Activated CD4-positive, alpha-beta memory T cell treated with anti-CD3 and anti-CD28 coated beads for 36 hours (primary cell): ENCODE data around the gene PHAX. TPM values are rescaled to one million over a fixed set of nuclear protein-coding genes. Genes with fewer than 3 reads are reported as not detected.
"Not testable (repeated sequence)": the region's sequence is repeated elsewhere in the genome, so short reads cannot be mapped to it uniquely, and the experiment has no call there.

Experiments used
- CTCF ChIA-PET: fragments of 350-600 bp; sonication (Branson Sonifier 250); formaldehyde crosslinking; loops from one replicate; lab custom pipeline; 2021; ENCODE audit warnings: antibody characterized with exemption, inconsistent platforms; lab: Charles Lee
- POLR2A ChIA-PET: fragments of 350-600 bp; sonication (Branson Sonifier 250); formaldehyde crosslinking; loops from one replicate; lab custom pipeline; 2021; ENCODE audit warnings: antibody characterized with exemption; lab: Charles Lee
- DNase-seq: peaks from one replicate; pipeline ENCODE4 v3.0.0-alpha.2; 2020
- H3K27ac Mint-ChIP-seq: one replicate; pipeline ENCODE4 v1.8.0; 2021; ENCODE audit warnings: mixed read lengths
- H3K27me3 Mint-ChIP-seq: one replicate; pipeline ENCODE4 v1.8.0; 2021; ENCODE audit warnings: mixed read lengths
- H3K36me3 Mint-ChIP-seq: one replicate; pipeline ENCODE4 v1.8.0; 2021; ENCODE audit warnings: mixed read lengths
- H3K4me1 Mint-ChIP-seq: one replicate; pipeline ENCODE4 v1.8.0; 2021; ENCODE audit warnings: low read depth, mixed read lengths
- H3K4me3 Mint-ChIP-seq: one replicate; pipeline ENCODE4 v1.8.0; 2021; ENCODE audit warnings: mild to moderate bottlenecking, mixed read lengths
- H3K9me3 Mint-ChIP-seq: one replicate; pipeline ENCODE4 v1.8.0; 2021; ENCODE audit warnings: mixed read lengths
- intact Hi-C: fragments of 100-400 bp; cut with micrococcal nuclease; formaldehyde crosslinking; loops from one replicate; pipeline ENCODE4 v1.15.1; 2023
- total RNA-seq, 2 experiments: library from RNA; stranded (reverse); gene quantifications; one replicate each; pipeline ENCODE4 v1.2.3, GENCODE V29; 2021

The PHAX gene, protein sequence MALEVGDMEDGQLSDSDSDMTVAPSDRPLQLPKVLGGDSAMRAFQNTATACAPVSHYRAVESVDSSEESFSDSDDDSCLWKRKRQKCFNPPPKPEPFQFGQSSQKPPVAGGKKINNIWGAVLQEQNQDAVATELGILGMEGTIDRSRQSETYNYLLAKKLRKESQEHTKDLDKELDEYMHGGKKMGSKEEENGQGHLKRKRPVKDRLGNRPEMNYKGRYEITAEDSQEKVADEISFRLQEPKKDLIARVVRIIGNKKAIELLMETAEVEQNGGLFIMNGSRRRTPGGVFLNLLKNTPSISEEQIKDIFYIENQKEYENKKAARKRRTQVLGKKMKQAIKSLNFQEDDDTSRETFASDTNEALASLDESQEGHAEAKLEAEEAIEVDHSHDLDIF
- total RNA-seq: 10 to 100 TPM; 40.7 to 43.2 TPM

DNA sequence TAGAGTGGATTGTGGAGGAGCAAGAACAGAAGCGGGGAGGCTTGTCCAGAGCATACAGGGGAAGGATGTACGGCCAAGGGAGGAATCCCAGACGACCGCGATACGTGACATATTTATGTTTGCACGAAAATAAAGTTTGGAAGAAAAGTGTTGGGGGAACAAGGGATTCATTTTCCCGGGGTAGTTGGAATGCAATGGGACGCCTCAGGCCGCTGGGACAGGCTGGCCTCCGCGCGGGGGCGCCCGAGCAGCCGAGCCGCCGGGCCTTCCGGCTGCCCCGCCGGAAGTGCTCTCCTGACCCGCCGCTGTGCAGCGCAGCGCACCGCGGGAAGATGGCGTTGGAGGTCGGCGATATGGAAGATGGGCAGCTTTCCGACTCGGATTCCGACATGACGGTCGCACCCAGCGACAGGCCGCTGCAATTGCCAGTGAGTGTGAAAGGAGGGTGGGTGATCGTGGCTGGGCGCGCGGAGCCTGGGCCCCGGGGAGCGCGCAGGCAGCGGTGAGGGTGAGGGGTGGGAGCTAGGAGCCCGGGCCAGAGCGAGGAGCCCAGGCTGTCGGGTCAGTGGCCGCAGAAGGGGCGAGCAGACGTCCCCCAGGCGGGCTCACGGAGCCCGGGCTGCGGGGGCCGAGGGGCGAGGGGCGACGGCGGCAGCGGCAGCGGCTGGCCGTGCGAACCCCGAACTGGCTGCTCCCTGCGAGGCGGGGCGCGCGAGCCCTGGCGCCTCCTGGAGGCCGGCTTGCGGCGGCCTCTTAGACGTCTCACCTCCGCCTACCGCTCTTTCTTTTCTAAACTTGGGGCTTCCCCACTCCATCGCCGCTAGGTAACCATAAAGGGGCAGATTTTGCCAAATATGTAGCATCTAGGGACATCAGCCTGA is at the start of gene PHAX:
TSS of gene PHAX (plus strand) at position 317 of the 881 bp plus-strand sequence. CDS start at position 333, 16 bp downstream.
- Mint-ChIP-seq H3K9me3 (no peaks in the 10 kb centered on the region), H3K4me1 (peaks cover 35% of the 10 kb centered on the region), H3K27me3 (no peaks in the 10 kb centered on the region), H3K27ac (peak within 1 kb of the TSS; percentile 97), H3K4me3 (peak within 1 kb of the TSS; percentile 99), H3K36me3 (peaks cover 23% of the 10 kb centered on the region)
- intact Hi-C loops: loop anchor here (1.0 to 5.0 kb wide), 6 partner anchors 152 to 430 kb away; partner anchors contain the start of genes GRAMD2B, LMNB1 and MARCHF3
- POLR2A ChIA-PET: interaction anchor here (1.0 to 1.2 kb wide), 4 partner anchors 9 to 177 kb away, joined by 3 to 4 read pairs (median 4); no protein-coding TSS in a partner anchor
- CTCF ChIA-PET: interaction anchor here (0.6 to 2.9 kb wide), 30 partner anchors 8 to 891 kb away, joined by 3 to 17 read pairs (median 4); no protein-coding TSS in a partner anchor
- peak; percentile 82 for DNase-seq

DNA sequence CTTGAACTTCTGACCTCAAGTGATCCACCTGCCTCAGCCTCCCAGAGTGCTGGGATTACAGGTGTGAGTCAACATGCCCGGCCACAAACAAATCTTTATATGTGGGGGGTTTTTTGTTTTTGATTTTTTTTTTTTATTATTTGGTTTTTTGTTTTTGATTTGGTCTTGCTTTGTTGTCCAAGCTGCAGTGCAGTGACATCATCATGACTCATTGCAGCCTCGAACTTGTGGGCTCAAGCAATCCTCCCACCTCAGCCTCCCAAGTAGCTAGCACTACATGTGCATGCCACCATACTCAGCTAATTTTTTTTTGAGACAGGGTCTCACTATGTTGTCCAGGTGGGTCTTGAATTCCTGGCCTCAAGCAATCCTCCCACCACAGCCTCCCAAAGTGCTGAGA is 48.1 kb upstream of the PHAX start:
- Mint-ChIP-seq H3K9me3 (no peaks in the 10 kb centered on the region), H3K4me1 (no peaks in the 10 kb centered on the region), H3K36me3 (no peaks in the 10 kb centered on the region), H3K27ac (no peak overlapping the region), H3K4me3 (no peak overlapping the region), H3K27me3 (no peaks in the 10 kb centered on the region)
- no peak for DNase-seq
- intact Hi-C loops: no loop called here
- ChIA-PET POLR2A (no interaction called here), CTCF (no interaction called here)

DNA sequence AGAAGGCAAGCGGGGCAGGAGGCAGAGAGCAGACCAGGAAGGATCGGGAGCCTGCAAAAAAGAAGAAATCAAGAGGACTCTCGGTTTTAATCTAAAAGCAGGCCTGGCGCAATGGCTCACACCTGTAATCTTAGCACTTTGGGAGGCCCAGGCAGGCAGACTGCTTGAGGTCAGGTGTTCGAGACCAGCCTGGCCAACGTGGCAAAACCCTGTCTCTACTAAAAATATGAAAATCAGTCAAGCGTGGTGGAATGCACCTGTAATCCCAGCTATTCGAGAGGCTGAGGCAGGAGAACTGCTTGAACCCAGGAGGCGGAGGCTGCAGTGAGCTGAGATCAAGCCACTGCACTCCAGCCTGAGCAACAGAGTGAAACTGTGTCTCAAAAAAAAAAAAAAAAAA is 45.6 kb upstream of the PHAX start:
- H3K27me3 Mint-ChIP-seq, H3K4me3 Mint-ChIP-seq, DNase-seq, intact Hi-C loops, POLR2A ChIA-PET, CTCF ChIA-PET, H3K9me3 Mint-ChIP-seq, H3K27ac Mint-ChIP-seq, H3K36me3 Mint-ChIP-seq, H3K4me1 Mint-ChIP-seq: not testable (repeated sequence)

DNA sequence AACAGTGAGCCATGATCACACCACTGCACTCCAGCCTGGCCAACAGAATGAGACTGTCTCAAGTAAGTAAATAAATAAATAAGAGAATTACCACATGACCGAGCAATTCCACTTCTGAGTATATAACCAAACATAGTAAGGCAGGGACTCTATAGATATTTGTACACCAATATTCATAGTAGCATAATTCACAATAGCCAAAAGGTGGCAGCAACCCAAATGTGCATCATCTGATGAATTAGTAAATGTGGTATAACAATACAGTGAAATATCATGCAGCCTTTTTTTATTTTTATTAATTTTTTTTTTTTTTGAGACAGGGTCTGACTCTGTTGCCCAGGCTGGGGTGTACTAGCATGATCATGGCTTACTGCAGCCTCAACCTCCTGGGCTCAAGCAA is 38.8 kb upstream of the PHAX start:
- Mint-ChIP-seq H3K9me3 (no peaks in the 10 kb centered on the region), H3K4me1 (no peaks in the 10 kb centered on the region)
- DNase-seq: no peak

DNA sequence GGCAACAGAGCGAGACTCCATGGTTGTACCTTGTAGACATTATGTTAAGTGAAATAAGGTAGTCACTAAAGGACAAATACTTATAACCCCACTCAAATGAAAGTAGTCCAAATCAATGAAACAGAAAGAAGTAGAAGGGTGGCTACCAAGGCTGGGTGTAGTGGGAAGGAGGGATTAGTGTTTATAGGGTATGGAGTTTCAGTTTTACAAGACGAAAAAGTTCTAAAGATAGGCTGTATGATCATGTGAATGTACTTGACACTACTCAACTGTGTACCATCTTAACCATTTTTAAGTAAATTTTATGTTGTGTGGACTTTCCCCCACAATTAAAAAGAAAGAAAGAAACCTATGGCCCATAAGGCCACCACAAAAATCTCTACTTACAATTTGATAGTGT is 37.9 kb upstream of the PHAX start:
- Mint-ChIP-seq H3K36me3 (no peaks in the 10 kb centered on the region), H3K9me3 (no peaks in the 10 kb centered on the region), H3K4me1 (no peaks in the 10 kb centered on the region), H3K4me3 (no peak overlapping the region), H3K27me3 (no peaks in the 10 kb centered on the region), H3K27ac (no peak overlapping the region)
- ChIA-PET POLR2A (no interaction called here), CTCF (no interaction called here)
- intact Hi-C loops: no loop called here
- DNase-seq: no peak

More for the DNA sequence above, 38.8 kb upstream of the PHAX start:
- H3K27me3 Mint-ChIP-seq: no peaks in the 10 kb centered on the region
- no peaks in the 10 kb centered on the region for H3K36me3 Mint-ChIP-seq
- no peak overlapping the region for H3K4me3 Mint-ChIP-seq
- intact Hi-C loops: no loop called here
- CTCF ChIA-PET: no interaction called here
- POLR2A ChIA-PET: no interaction called here
- H3K27ac Mint-ChIP-seq: no peak overlapping the region

DNA sequence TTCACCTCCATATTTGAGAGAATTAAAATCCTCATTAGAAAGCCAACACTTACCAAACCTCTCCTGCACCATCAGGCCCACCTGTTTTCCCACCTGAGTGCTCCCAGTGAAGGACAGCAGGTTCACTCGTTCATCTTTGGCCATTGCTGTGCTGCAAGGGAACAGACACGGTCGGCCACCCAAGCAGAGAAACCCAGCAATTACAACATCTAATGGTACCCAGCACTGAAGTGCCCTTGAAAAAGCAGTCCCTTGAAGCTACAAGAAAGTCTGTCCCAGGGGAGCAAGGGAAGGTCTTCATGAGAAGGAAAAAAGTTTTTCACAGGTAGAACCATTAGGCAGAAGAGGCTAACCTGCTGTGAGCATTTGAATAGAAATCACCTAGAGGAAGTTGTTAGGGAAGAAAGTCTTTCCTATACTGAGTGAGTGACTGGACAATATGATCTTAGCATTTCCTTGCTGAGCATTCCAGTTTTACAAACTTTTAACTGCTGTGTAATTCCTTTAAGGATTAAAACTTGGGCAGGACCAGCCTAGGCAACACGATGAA is 32.5 kb upstream of the PHAX start:
- Mint-ChIP-seq H3K9me3 (no peaks in the 10 kb centered on the region), H3K27ac (no peak overlapping the region), H3K36me3 (no peaks in the 10 kb centered on the region), H3K4me1 (no peaks in the 10 kb centered on the region), H3K27me3 (no peaks in the 10 kb centered on the region), H3K4me3 (no peak overlapping the region)
- no peak for DNase-seq
- CTCF ChIA-PET: no interaction called here
- POLR2A ChIA-PET: no interaction called here
- intact Hi-C loops: no loop called here

DNA sequence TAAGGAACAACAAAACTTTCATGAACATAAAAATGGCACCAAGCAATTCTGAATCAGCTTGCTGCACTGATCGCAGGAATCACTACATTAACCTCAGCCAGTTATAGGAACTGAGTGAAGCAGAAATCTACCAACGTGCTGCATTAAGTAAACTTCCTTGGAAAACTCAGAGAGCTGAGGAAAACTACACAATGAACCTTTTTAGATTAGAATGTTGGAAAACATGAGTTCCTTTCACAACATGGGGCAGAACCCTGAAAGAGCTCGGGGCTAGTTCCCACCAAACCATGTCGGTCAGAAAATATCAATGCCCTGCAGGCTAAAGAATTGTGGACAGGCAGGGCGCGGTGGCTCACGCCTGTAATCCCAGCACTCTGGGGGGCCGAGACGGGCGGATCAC is 25.1 kb upstream of the PHAX start:
- ChIA-PET CTCF (no interaction called here), POLR2A (interaction anchor here (0.6 kb wide), 1 partner anchor 435 kb away, joined by 3 read pairs; no protein-coding TSS in a partner anchor)
- Mint-ChIP-seq H3K4me1 (no peaks in the 10 kb centered on the region), H3K4me3 (no peak overlapping the region), H3K27me3 (no peaks in the 10 kb centered on the region), H3K27ac (no peak overlapping the region), H3K9me3 (no peaks in the 10 kb centered on the region), H3K36me3 (no peaks in the 10 kb centered on the region)
- no peak for DNase-seq
- intact Hi-C loops: no loop called here

DNA sequence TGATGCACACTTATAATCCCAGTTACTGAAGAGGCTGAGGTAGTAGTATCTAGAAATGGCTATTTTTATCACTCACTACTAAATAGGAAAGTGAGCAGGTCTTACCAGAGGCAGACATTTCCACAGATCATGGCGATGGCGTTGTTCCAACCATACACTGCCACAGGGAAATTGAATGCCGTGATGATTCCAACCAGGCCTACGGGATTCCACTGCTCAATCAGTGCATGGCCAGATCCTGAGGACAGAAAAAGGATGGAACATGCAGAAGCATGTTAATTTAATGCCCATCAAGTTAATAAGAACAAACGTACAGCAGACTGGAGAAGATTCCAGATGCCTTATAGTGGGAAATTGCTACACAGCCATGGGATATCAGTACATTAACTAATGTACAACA is 23.8 kb upstream of the PHAX start:
- H3K9me3 Mint-ChIP-seq: no peaks in the 10 kb centered on the region
- POLR2A ChIA-PET: no interaction called here
- H3K27me3 Mint-ChIP-seq: no peaks in the 10 kb centered on the region
- H3K4me1 Mint-ChIP-seq: no peaks in the 10 kb centered on the region
- H3K27ac Mint-ChIP-seq: no peak overlapping the region
- DNase-seq: no peak
- H3K4me3 Mint-ChIP-seq: no peak overlapping the region
- intact Hi-C loops: no loop called here
- H3K36me3 Mint-ChIP-seq: no peaks in the 10 kb centered on the region
- CTCF ChIA-PET: no interaction called here

DNA sequence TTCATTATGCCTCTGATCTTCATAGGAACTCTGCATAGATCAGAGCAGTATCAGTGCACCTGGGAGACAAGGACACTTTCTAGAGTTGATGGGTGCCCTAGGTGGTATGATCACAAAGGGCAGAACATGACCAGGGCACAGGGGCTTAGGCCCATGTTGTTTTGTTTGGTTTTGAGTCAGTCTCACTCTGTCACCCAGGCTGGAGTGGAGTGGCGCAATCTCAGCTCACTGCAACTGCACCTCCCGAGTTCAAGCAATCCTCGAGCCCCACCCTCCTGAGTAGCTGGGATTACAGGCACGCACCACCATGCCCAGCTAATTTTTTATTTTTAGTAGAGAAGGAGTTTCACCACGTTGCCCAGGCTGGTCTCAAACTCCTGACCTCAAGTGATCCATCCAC is 23.3 kb upstream of the PHAX start:
- Mint-ChIP-seq H3K27me3 (no peaks in the 10 kb centered on the region), H3K4me3 (no peak overlapping the region), H3K4me1 (no peaks in the 10 kb centered on the region), H3K27ac (no peak overlapping the region), H3K9me3 (no peaks in the 10 kb centered on the region), H3K36me3 (no peaks in the 10 kb centered on the region)
- POLR2A ChIA-PET: no interaction called here
- DNase-seq: no peak
- intact Hi-C loops: no loop called here
- CTCF ChIA-PET: no interaction called here

DNA sequence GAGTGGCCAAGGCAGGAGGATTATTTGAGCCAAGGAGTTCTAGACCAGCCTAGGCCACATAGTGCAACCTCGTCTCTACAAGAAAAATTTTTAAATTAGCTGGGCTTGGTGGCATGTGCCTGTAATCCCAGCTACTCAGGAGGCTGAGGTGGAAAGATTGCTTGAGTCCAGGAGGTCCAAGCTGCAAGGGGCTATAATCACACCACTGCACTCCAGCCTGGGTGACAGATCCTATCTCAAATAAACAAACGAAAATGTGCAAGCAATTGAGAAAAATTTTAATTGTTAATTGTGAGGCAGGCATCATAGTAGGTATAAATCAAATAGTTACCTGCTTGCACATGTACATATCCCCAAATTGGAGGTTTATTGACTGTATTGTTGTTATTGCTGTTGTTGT is 21.0 kb upstream of the PHAX start:
- no peaks in the 10 kb centered on the region for H3K36me3 Mint-ChIP-seq
- H3K4me1 Mint-ChIP-seq: no peaks in the 10 kb centered on the region
- CTCF ChIA-PET: interaction anchor here (0.5 kb wide), 1 partner anchor 182 kb away, joined by 3 read pairs; no protein-coding TSS in a partner anchor
- DNase-seq: no peak
- no peak overlapping the region for H3K27ac Mint-ChIP-seq
- no peaks in the 10 kb centered on the region for H3K9me3 Mint-ChIP-seq
- intact Hi-C loops: no loop called here
- no peak overlapping the region for H3K4me3 Mint-ChIP-seq
- POLR2A ChIA-PET: no interaction called here
- peaks cover 4% of the 10 kb centered on the region for H3K27me3 Mint-ChIP-seq

DNA sequence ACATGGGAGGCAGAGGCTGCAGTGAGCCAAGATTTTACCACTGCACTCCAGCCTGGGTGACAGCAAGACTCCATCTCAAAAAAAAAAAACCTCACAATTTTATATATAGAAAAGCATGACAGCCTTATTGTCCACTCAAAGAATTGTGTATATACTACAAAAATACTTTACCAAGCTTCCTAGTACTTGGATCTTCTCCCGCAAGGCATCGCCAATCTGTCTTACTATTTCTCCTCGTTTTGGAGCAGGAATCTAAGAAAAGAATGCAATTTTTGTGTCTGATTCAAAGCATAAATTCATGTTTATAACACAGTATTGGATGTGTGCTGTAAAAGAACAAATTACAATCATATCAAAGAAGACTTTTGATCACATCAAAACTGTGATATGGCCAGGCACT is 17.0 kb upstream of the PHAX start:
- intact Hi-C loops: no loop called here
- no peaks in the 10 kb centered on the region for H3K9me3 Mint-ChIP-seq
- no peak for DNase-seq
- ChIA-PET CTCF (interaction anchor here (1.3 to 1.7 kb wide), 2 partner anchors 18 to 83 kb away, joined by 3 to 4 read pairs; partner anchors contain the start of gene PHAX), POLR2A (no interaction called here)
- H3K27ac Mint-ChIP-seq: no peak overlapping the region
- peaks cover 4% of the 10 kb centered on the region for H3K27me3 Mint-ChIP-seq
- no peak overlapping the region for H3K4me3 Mint-ChIP-seq
- no peaks in the 10 kb centered on the region for H3K4me1 Mint-ChIP-seq
- H3K36me3 Mint-ChIP-seq: no peaks in the 10 kb centered on the region
